Ovary (tissue), 9 donors: ENCODE data around the gene TNKS2. TPM values are rescaled to one million over a fixed set of nuclear protein-coding genes. Genes with fewer than 3 reads are reported as not detected.

Source experiments
- DNase-seq, 5 donors: peaks; one replicate each; pipeline ENCODE4 v3.0.0-alpha.2; 2019 to 2020
- H3K27ac ChIP-seq, 2 donors: fragments of 200-600 bp; one replicate each; pipeline versions ENCODE4 v1.5.1 to v1.8.0; 2019 to 2022
- H3K27me3 ChIP-seq: fragments of 200-600 bp; one replicate; pipeline ENCODE4 v1.8.0; 2022
- H3K36me3 ChIP-seq: fragments of 200-600 bp; sonication (generic); one replicate; pipeline ENCODE4 v1.5.1; 2019
- H3K4me1 ChIP-seq: one replicate; pipeline ENCODE4 v1.8.1; 2013; ENCODE audit warnings: mild to moderate bottlenecking, moderate library complexity; ENCODE audit not compliant: insufficient read depth
- H3K4me3 ChIP-seq: fragments of 200-600 bp; sonication (generic); one replicate; pipeline ENCODE4 v1.5.1; 2017
- H3K9me3 ChIP-seq, 2 donors: fragments of 200-600 bp in 1 of 2; sonication (generic) in 1 of 2; one replicate each; pipeline versions ENCODE4 v1.5.1 to v1.8.1; 2013 to 2019; ENCODE audit warnings: mild to moderate bottlenecking in 1 of 2, moderate library complexity in 1 of 2
- CTCF ChIP-seq, 3 donors: fragments of 450-650 bp in 2 of 3; fragments of 200-600 bp in 1 of 3; IDR thresholded peaks; one replicate each; pipeline versions ENCODE4 v1.5.1 to v1.8.0; 2016 to 2022; ENCODE audit warnings: antibody characterized with exemption in 3 of 3, mild to moderate bottlenecking in 1 of 3
- EP300 ChIP-seq: sonication (generic); formaldehyde crosslinking; IDR thresholded peaks from one replicate; pipeline ENCODE4 v1.6.1; 2017; ENCODE audit warnings: antibody characterized with exemption
- POLR2A ChIP-seq: fragments of 450-650 bp; IDR thresholded peaks from one replicate; pipeline ENCODE4 v1.6.1; 2017; ENCODE audit warnings: antibody characterized with exemption, mild to moderate bottlenecking, moderate library complexity
- WGBS, 3 donors: extraction: QIAGEN DNeasy Blood & Tissue Kit in 1 of 3; methylation state at CpG; one replicate each; pipeline versions ENCODE4 v1.1.5 to v1.1.7; 2013 to 2017; 5-methylcytosine and 5-hydroxymethylcytosine counted together
- intact Hi-C, 4 donors: fragments of 100-400 bp; cut with DNase I; formaldehyde crosslinking; loops; one replicate each; pipeline versions ENCODE4 v1.11.0 to v1.15.1; 2022 to 2023
- polyA plus RNA-seq, 2 donors: library from polyadenylated mRNA; stranded (reverse); fragments of 200-250 nt in 1 of 2; fragments of 350-450 nt in 1 of 2; fragmentation: Illumina TruSeq in 1 of 2; extraction: RNeasy Lipid Tissue Mini Kit (QIAGEN cat#74804) in 1 of 2; gene quantifications; one replicate each; pipeline ENCODE4 v1.2.3, GENCODE V29; 2013 to 2014
- total RNA-seq, 7 donors: library from RNA; depleted of rRNA in 2 of 7; stranded (reverse); fragments of >200 nt in 2 of 7; fragmentation: NEBNext Ultra II Directional in 3 of 7; extraction: Animal tissue kit (Norgen Biotek cat#: 25700) in 3 of 7; gene quantifications; one replicate each; pipeline versions ENCODE4 v1.1.0 to v1.2.4, GENCODE V29; 2016 to 2023
- donor health status: DM: no; HTN: no; CAD: no; lungs with moderate emphysema.
- donor health status: DM: no; HTN: no; CAD: no.
- donor health status: Bipolar disorder and iron deficiency.
- donor health status: DM: yes; HTN: yes; CAD: no.
- donor health status: DM: no; HTN: no; CAD: no.
- donor health status: DM: yes; HTN: yes; CAD: no.

The TNKS2 gene
- total and polyA plus RNA-seq, 9 donors, result 19.4 to 52.6 (median 42.8) TPM

DNA sequence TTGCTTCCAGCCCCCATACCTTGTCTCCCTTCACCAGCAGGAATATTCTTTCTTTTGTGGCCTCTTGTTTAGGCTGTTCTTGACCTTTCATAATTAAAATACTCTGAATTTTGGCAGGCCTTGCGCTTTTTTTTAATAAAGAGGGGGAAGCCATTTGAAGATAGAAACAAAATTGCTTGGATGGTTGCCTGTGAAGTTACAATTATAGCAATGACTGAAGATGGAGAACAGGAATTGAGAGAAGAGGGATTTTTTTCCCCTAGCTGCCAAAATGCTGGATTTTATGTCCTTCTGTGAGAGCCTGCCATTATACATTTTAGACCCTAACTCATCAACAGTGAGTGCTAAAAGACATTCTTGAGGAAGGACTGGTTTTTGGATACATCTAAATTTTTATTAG is 86.3 kb downstream of the TNKS2 start:
- Histone ChIP-seq H3K27ac (peak overlapping the region in 1 of 2 donors; percentile 52), H3K4me1 (no peaks in the 10 kb centered on the region), H3K4me3 (no peak overlapping the region), H3K9me3 (no peaks in the 10 kb centered on the region), H3K36me3 (no peaks in the 10 kb centered on the region), H3K27me3 (no peaks in the 10 kb centered on the region)
- no peak for DNase-seq
- intact Hi-C loops, result no loop called here
- 5 to 9% (median 6%) methylated on average over 1 of the region's 1 CpG for WGBS, 3 donors
- no peak for TF ChIP-seq CTCF (IDR thresholded peaks at IDR 0.05)
- TF ChIP-seq EP300, result no peak
- TF ChIP-seq POLR2A, result no peak

GRCh38 chr10:91885362-91886079 is 87.3 kb downstream of the TNKS2 start:
- WGBS, 3 donors, result 90 to 93% (median 92%) methylated on average over 9 of the region's 9 CpGs

DNA sequence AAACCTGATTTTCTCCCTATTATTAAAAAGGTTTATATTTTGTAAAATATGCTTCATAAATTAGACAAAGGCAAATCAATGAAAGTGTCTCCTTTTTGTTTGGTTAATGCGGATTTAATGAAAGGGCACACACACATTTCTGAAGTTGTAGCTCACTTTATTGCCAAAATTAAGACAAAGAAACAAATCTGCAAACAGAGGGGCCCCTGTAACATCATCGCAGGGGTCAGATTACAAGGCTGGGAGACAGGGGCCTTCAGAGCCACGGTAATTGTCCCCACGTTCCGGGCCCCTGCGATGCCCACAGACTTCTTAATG is 88.7 kb downstream of the TNKS2 start:
- no peak for DNase-seq
- peak overlapping the region; percentile 47 to 65 for H3K27ac ChIP-seq
- intact Hi-C loops, result no loop called here
- WGBS, 3 donors, result 14 to 16% (median 15%) methylated on average over 6 of the region's 6 CpGs
- H3K27me3 ChIP-seq, result no peaks in the 10 kb centered on the region
- no peaks in the 10 kb centered on the region for H3K36me3 ChIP-seq
- no peaks in the 10 kb centered on the region for H3K4me1 ChIP-seq
- no peaks in the 10 kb centered on the region for H3K9me3 ChIP-seq
- TF ChIP-seq EP300, result no peak
- no peak for TF ChIP-seq CTCF (IDR thresholded peaks at IDR 0.05)
- no peak for TF ChIP-seq POLR2A
- peak overlapping the region; percentile 45 for H3K4me3 ChIP-seq

More at GRCh38 chr10:91885362-91886079, 87.3 kb downstream of the TNKS2 start:
- no peaks in the 10 kb centered on the region for H3K4me1 ChIP-seq
- no peak overlapping the region for H3K27ac ChIP-seq
- TF ChIP-seq EP300 (no peak), POLR2A (no peak), CTCF (IDR thresholded peaks at IDR 0.05) (no peak)
- DNase-seq, result no peak
- intact Hi-C loops, result no loop called here
- H3K9me3 ChIP-seq, result no peaks in the 10 kb centered on the region
- no peaks in the 10 kb centered on the region for H3K27me3 ChIP-seq
- H3K36me3 ChIP-seq, result no peaks in the 10 kb centered on the region
- no peak overlapping the region for H3K4me3 ChIP-seq

GRCh38 chr10:91887272-91888076 is 89.2 kb downstream of the TNKS2 start:
- DNase-seq, result peak; percentile 47 to 70 (median 68)

More at GRCh38 chr10:91887272-91888076, 89.2 kb downstream of the TNKS2 start:
- no peaks in the 10 kb centered on the region for H3K27me3 ChIP-seq
- no peaks in the 10 kb centered on the region for H3K36me3 ChIP-seq
- peak overlapping the region; percentile 45 for H3K4me3 ChIP-seq
- WGBS, 3 donors, result 0 to 1% (median 0%) methylated on average over 58 to 59 of the region's 59 CpGs
- intact Hi-C loops, result no loop called here
- H3K27ac ChIP-seq, result peak overlapping the region; percentile 47 to 65
- no peaks in the 10 kb centered on the region for H3K9me3 ChIP-seq
- H3K4me1 ChIP-seq, result no peaks in the 10 kb centered on the region
- TF ChIP-seq EP300, result no peak
- TF ChIP-seq POLR2A, result no peak
- no peak for TF ChIP-seq CTCF (IDR thresholded peaks at IDR 0.05)
